Right forelimb (tissue), 1 donor: ENCODE results near the gene RFX2.
A peak's percentile ranks its signal among the peaks of the same experiment; 100 is the strongest.
"Not testable (repeated sequence)": the region's sequence is repeated elsewhere in the genome, so short reads cannot be mapped to it uniquely, and the experiment has no call there.

Experiments used
- DNase-seq: peaks from one replicate; pipeline ENCODE4 v3.0.0-alpha.2; 2018

Gene RFX2

DNA sequence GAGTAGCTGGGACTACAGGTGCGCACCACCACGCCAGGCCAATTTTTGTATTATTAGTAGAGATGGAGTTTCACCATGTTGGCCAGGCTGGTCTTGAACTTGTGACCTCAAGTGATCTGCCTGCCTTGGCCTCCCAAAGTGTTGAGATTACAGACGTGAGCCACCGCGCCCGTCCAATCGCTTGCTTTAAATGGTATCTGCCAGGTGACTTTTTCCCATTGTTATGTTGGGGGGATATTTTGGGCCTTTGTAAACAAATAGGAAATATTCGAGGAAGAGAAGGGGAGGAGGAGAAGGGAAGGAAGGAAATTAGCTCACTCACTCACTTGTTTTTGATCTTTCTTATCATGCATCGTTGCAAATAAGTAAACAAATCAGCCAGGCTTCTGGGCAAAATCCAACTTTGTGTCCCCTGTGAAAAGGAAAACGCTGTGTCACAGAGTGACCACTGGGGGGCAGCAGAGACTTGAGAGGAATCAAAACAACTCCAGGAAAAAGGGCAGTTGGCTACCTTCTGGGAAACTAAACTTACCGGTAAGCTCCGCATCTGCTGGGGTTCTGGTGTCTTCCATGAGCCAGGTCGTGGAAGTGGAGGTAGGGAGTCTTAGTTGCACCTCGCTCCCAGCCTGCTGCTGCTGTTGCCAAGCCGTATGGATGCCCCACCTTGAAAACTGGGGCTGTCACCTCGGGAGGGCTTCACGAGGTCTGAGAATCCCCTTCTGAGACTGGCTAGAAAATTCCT lies 123.1 kb downstream of the RFX2 start:
- DNase-seq = peak; percentile 84

DNA sequence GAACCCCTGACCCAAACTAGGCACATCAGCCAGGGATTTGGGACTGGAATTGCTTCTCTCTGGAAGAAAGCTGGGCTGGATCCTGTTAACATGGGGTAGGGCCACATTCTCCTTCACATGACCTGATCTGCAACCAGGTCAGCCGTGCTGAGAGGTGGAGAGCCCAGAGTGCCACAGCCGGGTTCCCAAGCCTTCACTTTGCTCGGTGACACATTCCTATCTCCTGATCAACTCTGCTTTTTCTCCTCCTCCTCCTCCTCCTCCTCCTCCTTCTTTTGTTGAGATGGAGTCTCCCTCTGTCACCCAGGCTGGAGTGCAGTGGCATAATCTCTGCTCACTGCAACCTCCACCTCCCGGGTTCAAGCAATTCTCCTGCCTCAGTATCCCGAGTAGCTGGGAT lies 124.5 kb downstream of the RFX2 start:
- not testable (repeated sequence) for DNase-seq

DNA sequence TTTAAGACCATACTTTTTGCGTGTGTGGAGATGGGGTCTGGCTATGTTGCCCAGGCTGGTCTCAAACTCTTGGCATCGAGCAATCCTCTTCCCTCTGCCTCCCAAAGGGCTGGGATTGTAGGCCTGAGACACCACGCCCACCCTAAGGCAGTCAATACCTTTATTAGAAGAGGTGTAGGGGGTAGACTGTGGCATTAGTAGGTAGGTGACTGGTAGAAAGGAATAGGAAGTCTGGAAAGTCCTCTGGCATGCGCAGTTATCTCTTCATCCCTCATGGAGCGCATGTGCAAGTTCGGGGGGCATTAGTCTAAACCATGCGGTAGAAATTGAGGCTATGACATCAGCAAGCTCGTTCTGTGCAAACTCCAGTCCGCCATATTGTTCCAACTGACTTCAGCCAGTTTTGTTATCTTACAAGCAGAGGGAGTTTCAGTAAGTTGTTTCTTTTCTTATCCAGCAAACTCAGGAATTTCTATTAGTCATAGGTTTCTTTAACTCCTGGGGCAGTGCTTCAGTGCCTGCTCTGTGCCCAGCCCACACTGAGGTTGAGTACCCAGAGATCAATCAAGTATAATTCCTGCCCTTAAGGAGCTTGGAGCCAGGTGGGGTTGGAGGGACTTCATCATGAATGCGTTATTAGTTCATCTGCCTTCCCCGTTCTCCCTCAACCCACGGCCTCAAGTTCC lies 125.1 kb downstream of the RFX2 start:
- no peak for DNase-seq

DNA sequence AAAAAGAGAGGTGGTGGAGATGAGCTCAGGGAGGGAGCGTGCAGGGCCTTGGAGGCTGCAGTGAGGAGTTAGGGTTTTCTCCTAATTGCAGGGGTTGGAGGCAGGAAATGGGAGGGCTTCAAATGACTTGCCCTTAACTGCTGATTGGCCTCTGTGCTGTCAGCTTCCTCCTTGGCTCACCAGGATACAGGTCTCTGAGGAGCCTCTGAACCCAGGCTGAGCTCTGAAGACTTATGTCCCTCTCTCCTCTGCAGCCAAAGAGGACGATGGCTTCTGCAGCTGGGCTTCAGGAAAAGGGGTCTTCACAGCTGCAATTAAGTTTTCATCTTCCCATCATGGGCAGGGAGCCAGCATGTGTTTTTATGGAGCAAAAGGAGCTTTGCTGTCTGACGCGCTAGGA lies 125.7 kb downstream of the RFX2 start:
- DNase-seq = no peak

DNA sequence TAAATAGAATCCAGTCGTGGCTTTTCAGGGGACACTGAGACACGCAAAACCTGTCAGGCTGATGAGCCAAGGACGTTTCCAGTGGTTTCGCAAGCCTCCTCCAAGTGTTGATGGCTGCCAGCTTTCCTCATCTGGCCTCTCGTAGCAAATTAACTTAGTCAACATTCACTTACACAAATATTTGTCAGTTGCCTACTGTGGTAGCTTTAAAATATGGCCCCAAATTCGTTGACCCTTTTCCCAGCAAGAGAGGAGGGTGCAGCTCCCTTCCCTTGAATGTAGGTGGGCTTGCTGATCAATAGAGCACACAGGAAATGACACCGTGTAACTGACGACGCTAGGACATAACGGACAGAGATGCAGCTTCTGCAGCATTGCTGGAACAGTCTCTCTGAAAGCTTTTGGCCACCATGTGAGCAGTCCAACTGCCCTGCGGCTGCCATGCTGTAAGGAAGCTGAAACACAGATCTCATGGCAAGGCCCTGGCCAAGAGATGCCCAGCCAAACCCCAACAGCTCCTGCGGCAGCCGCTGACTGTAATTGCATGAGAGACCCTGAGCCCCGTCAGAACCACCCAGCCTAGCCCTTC lies 126.8 kb downstream of the RFX2 start:
- no peak for DNase-seq

- no peak for DNase-seq
These were observed 131.4 kb downstream of the RFX2 start for GRCh38 chr19:5978606-5979552.

DNA sequence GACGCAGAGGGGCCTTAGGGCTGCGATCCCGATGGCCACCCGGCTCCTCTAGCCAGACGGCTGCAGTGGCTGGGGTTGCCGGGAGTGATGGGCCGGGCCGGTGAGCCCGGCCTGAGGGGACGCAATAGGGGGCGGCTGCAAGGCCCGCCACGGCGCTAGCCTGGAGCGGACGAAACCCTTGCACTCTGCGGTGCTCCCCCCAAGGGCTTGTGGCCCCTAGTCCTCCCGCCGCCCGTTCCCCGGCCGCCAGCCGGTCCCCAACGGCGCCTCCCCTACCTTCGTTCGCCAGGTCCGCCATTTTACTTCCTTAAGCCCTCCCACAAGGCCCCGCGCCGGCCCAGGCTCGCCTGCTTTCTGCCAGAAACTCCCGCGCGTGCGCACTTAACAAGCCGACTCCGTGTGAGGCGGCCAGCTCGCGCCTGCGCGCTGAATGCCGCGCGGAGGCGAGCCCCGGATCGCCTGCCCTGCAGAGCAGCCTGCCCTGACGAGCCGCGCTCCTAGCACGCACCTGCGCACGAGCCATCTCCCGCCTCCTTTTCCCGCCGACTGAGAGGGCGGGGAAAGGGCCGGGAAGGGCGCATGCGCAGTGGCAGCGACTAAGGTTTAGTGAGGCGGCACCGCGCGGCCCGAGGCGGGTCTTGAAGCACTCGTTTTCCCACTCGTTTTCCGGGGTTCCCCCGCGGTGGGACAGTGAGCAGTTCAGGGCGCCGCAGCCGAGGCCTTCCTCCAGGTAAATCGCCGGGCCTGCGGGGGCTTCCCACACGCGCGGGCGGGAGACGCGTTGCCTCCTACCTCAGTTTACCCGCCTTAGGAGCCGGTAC lies 132.3 kb downstream of the RFX2 start, which contains the start of gene RANBP3:
TSS of gene RANBP3 (minus strand) at position 356 of the 821 bp plus-strand sequence. CDS start at position 298, 58 bp downstream.
- peak; percentile 98 for DNase-seq

GRCh38 chr19:5977222-5977784 lies 133.0 kb downstream of the RFX2 start:
- DNase-seq = no peak

DNA sequence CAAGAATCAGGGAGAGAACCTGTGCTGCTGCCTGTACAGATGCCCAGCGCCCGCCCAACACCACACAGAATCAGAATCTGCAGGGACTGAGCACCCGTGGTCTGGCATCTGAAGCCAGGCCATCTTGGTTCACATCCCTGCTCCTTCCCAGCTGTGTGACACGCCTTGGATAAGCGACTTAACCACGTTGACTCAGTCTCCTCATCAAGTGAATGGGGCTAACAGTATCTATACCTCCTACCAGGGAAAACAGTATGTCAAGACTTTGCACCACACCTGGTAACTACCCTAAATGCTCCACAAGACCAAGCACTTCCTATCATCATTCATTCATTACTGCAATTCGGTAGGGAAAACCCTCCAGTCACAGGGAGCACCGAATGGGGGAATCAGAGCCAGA lies 133.5 kb downstream of the RFX2 start:
- DNase-seq = no peak

DNA sequence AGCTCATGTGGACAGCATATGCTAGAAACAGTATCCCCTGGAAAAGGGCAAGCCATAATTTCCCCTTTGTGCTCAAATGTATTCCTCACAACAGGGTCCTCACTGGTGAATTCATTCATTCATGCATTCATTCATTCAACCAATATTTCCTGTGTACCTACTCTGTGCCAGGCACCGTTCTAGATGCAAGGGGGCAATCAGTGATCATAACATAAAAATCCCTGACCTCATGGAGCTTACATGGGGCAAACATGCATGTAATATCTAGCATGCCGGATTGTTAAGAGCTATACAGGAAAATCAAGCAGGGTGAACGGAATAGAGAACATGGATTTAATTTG lies 134.9 kb downstream of the RFX2 start:
- DNase-seq = no peak

GRCh38 chr19:5974721-5975387 lies 135.4 kb downstream of the RFX2 start:
- DNase-seq = no peak

- no peak for DNase-seq
These were observed 136.2 kb downstream of the RFX2 start for GRCh38 chr19:5973867-5974635.

GRCh38 chr19:5973376-5973775 lies 136.9 kb downstream of the RFX2 start:
- no peak for DNase-seq

DNA sequence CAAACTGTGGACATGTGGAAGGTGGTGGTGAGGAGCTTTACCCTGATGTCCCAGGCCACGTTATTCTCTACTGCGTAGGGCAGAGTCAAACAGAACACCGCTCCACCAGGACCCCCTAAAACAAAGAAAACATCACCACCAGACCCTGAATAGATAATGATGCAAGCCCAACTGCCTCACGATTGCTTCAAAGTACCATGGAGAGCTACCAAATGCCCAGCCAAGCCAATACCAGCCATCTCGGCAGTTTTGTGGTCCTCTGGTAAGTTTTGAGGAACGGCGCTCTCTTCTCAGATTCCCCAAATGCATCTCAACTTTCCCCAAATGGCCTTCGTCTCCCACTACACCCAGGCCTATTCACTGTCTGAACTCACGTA lies 138.0 kb downstream of the RFX2 start:
- no peak for DNase-seq

- no peak for DNase-seq
These were observed 138.5 kb downstream of the RFX2 start for GRCh38 chr19:5971714-5972354.

DNA sequence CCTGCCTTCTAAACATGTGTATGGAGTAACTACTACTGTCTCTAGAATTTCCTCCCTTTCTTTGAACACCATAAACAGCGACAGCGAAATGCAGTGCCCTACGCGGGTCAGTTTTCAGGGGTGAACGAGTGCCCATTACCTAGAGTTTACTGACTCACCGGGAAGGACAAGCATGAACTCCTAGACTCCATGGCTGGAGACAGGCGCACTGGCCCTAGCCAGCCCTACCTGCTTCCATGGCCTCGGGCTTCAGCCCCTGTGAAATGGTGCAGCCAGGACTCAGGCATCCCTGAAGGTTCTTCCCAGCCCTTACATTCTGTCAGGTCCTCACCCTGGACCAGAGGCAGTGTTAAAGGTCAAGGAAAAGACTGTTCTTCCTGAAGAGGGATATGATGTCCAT lies 140.8 kb downstream of the RFX2 start:
- DNase-seq = no peak

DNA sequence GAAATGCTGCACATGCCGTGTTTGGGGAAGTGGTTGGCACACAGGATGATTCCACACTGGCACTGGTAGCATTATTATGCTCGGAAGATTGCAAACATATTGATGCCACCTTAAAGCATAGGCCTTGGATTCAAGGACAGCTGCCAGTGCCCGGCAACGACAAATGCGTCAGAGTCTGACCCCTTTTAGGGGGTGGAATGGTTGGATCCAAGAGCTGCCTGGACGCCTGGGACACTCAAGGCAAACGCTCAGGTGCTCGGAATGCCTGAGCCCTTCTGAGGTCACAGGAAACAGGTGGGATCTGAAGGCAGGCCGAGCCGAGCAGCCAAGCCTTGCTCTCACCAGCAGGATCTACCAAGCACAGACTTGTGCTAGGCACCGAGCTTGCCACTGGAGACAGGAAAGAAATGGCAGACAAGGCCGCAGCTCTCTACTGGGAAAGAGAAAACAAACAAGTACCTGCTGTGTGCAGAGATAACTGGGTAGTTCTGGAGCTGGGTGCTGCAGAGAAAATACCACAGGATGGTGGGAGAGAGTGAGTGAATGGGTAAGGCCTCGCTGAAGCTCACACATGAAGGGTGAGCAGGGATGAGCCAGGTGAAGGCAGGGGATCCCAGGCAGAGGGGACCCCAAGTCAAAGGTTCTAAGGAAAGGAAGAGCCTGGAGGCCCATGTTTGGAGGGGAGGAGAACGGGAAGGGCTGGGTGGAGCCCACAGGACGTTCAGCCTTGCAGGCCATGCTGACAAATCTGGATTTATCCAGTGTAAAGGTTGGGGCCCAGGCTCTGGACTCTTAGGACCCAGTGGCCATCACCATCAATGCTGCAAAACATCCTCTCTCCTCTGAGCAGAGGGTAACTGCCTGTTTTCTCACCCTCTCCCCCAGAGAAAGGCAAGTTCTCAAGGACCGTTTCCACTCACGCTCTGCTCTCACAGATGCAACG lies 141.6 kb downstream of the RFX2 start:
- no peak for DNase-seq

DNA sequence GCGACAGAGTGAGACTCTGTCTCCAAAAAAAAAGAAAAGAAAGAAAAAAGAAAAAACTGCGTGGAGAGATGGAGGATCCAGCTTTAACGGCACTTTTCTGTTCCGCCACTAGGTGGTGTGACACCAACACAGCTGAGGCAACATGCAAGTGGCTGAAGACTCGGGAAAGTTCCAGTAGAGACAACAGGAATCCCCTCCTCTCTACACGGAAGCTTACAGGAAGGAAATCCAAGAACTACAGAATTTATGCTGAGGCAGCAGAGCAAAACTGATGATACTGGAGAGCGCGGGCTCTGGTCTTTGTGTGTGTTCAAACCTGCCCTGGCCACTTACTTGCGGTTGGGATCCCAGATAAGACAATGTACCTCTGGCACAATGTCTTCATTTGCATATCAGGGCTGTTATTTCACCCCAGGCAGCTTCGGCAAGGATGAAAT lies 142.3 kb downstream of the RFX2 start:
- DNase-seq = no peak

GRCh38 chr19:5967571-5967970 lies 142.7 kb downstream of the RFX2 start:
- no peak for DNase-seq
